H1 (cell line): ENCODE data around the gene NEK4. TPM values are rescaled to one million over a fixed set of nuclear protein-coding genes. Genes with fewer than 3 reads are reported as not detected.

Source experiments
- HDAC6 ChIP-seq: IDR thresholded peaks from one replicate; pipeline ENCODE4 v1.7.1; 2012; ENCODE audit warnings: low read depth, mild to moderate bottlenecking, inconsistent platforms, low read length, moderate library complexity
- polyA plus RNA-seq, 7 experiments: library from polyadenylated mRNA; depleted of rRNA in 3 of 7; stranded (reverse) in 5 of 7; unstranded in 2 of 7; fragments of >200 nt in 5 of 7; fragments of 200-250 nt in 2 of 7; gene quantifications; 1 replicate in 5 of 7; 2 replicates in 1 of 7; 4 replicates in 1 of 7; pipeline versions ENCODE4 v1.2.1 to v1.2.3, GENCODE V29; 2011 to 2013; ENCODE audit warnings: missing spikeins in 2 of 7, mixed read lengths in 2 of 7
- total RNA-seq: library from RNA; stranded (reverse); fragmentation: NEBNext Ultra II Directional; extraction: Animal tissue kit (Norgen Biotek cat#: 25700); gene quantifications from 2 replicates; pipeline ENCODE4 v1.2.1, GENCODE V29; 2021

Gene NEK4
- total and polyA plus RNA-seq, 2 of the 8 experiments (the other 6 are each of a cell fraction or from before 2014, with no cell fraction given) = 7.5 to 40.0 TPM

- TF ChIP-seq HDAC6 = no peak
Observed at GRCh38 chr3:52770496-52771333, at the start of gene NEK4 (continued).
